HG03442 (cell line): ENCODE measurements around the gene FCSK.
A peak's percentile ranks its signal among the peaks of the same experiment; 100 is the strongest.
"Not testable (repeated sequence)": the region's sequence is repeated elsewhere in the genome, so short reads cannot be mapped to it uniquely, and the experiment has no call there.

ENCODE experiments used
- ATAC-seq: cut with Tn5 transposase; IDR thresholded peaks from one replicate; pipeline ENCODE4 v1.9.1; 2021; ENCODE audit warnings: mild to moderate bottlenecking, moderate library complexity; ENCODE audit not compliant: unreplicated experiment

Gene FCSK

DNA sequence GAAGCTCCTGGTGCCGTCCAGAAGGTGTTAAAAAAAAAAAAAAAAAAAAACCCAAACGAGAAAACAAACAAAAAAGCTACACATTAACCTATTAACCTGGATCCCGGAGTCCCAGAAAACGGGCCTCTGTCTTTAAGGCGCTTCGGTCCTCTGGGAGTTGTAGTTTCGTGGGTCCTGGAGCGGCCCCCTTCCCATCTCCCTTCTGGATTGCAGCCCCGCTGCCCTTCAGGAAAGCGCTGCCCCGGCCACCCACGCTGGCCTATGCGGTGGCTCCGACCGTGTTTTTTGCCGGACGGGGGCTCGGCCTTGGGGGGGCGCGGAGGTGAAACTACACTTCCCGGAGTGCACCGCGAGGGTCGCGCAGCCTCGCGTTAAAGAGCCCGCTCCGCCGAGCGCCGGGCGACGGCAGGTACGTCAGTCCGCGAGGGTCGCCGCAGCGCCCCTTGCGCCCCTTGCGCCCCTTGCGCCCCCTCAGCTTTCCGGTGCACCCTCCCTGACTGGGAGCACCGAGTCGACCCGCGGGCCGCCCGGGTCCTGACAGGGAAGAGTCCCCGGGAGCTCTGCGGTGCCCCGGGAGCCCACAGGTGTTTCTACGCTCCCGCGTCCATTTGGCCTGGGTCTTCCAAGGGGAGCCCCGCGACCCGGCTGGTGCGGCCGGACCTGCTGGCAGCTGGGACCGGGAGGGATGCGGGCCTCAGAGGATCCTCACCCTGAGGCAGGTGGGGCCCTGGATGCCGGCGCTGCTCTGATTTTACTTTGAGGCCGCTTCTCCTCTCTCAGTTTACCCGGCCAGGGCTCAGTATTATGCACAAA lies at the start of gene FCSK:
FCSK (plus strand) TSS at position 374 of the 813 bp plus-strand sequence. CDS start 8,596 bp downstream, outside the sequence.
- ATAC-seq = peak; percentile 82

DNA sequence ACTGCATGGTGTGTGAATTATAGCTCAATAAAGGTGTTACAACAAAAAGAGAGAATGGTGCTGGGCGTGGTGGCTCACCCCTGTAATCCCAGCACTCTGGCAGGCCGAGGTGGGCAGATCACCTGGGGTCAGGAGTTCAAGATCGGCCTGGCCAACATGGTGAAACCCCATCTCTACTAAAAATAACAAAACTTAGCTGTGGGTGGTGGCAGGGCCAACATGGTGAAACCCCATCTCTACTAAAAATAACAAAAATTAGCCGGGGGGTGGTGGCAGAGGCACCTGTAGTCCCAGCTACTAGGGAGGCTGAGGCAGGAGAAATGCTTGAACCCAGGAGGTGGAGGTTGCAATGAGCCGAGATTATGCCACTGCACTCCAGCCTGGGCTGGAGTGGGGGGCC lies 48.3 kb upstream of the FCSK start:
- ATAC-seq = not testable (repeated sequence)

DNA sequence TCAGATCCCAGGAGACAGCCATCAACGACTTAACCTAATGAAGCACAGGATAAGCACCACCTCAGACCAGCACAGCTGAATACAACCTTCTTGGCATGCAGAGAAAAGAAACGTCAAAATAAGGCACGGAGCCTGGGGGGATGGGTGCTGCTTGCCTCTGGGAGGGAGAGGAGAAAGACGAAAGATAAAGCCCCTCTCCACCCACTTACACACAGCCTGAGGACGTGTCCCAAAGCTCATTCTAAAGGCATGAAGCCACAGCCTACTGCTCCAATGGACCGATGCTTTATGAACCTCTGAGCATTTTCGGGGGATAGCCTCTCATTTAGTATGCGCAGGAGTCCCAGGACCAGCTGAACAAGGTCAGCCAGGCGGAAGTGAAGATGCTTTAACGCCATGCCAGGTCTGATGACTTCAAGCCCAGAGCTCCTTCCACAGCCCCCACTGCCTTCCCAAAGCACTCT lies 46.6 kb upstream of the FCSK start:
- no peak for ATAC-seq

DNA sequence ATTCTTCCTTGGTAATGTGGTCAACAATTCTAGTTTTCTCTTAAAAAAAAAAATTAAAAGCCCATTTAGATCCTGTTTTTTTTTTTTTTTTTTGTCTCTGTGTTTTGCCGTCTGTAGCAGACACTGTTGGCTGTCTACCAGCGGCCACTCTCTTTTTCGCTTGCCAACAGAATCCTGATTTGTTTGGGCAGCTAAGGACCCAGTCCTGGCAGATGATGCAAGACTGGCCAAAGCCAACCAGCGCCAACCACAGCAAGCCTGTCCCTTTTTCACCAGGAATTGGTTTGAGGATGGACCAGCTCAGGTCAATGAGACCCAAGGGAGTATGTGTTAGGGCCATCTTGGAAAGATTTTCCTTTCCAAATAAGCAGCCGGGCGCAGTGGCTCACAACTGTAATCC lies 43.7 kb upstream of the FCSK start:
- ATAC-seq = no peak

DNA sequence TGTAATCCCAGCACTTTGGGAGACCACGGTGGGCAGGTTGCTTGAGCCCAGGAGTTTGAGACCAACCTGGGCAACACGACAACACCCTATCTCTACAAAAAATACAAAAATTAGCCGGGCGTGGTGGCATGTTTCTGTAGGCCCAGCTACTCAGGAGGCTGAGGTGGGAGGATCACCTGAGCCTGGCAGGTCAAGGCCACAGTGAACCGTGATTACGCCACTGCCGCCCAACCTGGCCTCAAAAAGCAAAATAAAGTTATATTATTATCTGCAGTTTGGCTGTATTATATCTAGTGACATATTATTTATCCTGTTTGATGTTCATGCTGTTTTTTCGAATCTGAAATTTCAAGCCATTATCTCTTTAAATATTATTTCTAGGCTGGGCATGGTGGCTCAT lies 42.0 kb upstream of the FCSK start:
- no peak for ATAC-seq

DNA sequence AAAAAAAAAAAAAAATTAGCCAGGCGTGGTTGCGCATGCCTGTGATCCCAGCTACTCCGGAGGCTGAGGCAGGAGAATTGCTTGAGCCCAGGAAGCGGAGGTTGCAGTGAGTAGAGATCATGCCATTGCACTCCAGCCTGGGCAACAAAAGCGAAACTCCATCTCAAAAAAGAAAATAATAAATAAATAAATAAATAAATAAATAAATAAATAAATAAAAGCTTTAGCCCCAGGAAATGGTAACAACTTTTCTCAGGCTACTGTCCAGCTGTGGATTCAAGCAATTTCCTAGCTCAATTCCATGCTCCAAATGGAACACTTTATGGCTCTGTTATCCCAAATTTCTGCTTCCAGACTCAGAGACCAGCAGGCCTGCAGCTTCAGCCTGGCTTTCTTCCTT lies 40.8 kb upstream of the FCSK start:
- not testable (repeated sequence) for ATAC-seq

DNA sequence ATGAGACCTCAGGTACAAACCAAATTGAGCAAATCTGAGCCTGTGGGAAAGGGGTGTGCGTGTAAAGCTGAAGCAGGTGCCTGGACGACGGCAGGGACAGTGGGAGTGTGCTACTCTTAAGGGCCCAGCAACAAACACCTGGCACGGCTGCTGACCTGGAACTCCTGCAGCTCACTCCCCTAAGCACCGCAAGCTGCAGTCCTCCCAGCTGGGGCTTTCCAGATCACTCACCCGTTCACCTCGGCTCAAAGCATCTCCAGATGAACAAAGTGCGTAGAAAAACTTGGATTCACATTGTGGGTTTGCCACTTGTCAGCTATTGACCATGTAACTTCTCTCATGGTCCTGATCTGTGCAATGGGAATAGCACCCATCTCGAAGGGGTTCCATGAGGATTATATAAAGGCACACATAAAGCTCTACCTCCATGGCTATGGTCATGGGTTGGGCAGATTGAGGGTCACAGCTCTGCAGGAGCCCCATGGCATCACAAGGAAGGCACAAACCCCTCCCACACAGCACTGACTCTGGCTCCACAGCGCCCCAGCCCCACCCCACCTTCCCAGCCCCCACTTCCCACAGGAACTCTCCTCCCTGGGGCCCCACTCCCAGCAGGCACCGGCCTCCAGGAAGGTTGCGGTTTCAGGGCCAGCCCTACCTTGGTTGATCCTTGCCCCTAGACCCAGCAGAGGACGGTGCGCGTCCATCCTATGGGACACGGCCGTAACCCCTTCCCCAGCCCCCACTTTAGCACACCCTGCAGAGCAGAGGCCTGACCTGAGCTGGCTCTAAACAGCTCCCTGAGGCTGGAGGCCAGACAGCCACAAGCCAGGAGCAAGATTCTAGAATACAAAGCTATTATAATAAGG lies 37.4 kb upstream of the FCSK start:
- ATAC-seq = peak; percentile 85

DNA sequence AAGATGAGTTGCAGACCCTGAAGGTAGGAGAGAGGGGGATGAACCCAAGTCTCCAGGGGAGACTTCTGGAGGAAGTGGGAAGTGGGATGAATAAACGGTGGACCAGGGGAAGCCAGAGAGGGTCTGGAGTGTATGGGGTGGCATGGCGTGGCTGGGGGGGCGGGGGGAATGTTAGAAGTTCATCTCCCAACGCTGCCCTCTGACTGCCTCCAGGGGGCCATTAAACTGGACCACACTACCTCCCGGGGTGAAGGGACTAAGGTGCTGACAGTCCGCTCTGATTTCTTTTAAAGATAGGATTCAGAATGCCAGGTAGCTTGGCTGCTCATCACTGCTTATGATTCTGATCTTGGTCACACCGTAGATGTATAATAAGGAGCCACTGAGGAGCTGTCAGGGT lies 36.7 kb upstream of the FCSK start:
- no peak for ATAC-seq

DNA sequence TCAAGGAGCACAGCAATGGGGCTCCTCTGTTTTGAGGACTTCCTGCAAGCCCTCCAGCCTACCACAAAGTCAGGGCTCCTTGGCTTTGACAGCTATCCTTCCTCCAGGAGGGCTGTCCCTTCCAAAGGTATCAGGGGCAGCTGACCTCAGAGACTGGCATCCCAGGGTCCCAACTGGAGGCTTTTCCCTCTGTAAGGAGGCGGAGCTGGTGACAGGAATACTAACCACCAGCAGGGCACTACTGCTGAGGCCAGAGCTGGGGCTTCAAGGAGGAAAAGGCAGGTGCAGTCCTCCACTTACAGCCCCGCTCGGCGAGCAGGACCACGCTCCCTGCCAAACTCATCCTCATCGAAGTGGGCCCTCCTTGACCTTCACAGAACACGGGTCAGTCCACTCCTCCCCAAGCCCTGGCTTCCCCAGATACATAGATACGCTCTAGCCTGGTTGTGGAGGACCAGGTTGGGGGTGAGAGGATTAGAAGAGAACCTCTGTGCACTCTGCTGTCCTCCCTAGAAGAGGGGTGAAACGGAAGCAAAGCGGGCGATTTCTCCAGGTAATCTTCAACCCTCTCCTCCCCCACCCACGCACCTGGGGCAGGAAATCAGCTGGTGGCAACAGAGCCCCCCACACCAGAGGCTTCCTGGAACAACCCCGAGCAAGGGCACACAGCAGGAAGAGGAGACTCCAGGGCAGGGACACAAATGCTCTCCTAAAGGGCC lies 36.0 kb upstream of the FCSK start:
- ATAC-seq = no peak

DNA sequence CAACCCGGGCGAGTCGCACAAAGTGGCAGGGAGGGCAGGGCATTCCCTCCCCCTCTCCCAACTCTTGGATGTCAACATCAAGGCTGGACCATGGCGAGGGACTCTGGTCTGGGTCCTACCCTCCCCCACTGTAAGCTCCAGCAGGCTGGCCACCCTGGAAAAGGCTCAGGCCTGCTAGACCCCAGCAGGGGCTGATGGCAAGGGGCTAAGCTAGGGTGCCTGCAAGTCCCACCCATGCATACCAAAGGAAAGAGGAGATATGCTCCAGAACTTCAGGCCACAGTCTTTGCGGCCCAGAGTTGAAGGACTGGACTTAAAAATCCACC lies 35.4 kb upstream of the FCSK start:
- no peak for ATAC-seq

DNA sequence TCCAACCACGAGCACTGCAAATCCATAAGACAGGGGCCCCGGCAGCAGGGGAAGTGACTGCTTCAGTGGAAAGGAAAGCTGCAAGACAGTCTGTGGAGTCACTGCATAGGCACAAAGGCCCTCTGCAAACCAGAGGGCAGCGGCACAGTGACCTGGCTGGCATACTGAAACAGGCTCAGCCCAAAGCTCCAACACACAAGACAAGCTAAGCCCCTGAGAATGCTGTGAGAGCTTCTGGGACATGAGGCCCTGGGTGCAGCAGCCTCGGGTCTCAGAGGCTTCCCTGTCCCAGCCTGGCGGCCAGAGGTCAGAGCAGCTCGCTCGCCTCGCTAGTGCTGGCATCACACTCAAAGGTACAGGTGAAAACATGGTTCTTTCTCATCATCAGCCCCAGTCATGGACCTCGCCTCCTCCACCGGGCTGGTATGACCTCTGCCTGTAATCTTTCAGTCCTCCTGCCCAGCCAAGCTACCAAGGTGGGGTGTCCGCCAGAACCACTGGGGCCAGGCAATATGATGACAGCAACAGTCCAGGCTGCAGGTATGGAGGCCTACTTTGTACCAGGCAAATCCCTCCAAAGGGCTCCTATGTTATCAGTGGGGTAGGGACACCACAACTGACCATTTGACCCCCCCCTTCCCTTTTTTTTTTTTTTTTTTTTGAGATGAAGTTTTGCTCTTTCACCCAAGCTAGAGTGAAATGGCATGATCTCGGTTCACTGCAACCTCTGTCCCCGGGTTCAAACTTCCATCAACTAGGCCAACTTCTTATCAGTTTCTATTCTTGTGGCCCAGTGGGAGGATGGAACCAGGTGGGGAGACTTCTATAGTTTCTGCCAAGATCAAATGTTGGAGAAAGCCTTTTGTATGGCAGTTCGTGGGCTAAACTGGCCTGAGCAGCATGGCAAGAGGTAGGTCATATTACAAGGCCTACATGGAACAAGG lies 34.7 kb upstream of the FCSK start:
- ATAC-seq = no peak

DNA sequence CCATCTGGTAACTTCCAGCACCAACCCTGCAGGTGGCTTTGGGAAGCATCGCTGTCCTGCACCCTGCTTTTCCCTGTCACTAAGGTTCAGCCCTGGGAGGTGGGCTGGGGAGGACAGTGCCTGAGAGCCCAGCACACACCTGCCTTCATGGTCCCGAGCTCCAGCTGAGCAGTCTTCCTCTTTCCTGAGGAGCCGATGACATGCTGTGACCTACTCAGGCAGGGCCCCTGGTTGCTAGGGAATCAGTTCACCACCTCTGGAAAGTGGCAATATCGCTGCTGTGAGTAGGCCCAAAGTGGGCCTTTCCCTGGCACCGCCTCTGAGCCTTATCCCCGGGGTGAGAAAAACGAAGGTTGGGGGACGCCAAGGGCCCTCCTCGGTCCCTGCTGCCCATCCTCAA lies 33.4 kb upstream of the FCSK start:
- ATAC-seq = no peak

DNA sequence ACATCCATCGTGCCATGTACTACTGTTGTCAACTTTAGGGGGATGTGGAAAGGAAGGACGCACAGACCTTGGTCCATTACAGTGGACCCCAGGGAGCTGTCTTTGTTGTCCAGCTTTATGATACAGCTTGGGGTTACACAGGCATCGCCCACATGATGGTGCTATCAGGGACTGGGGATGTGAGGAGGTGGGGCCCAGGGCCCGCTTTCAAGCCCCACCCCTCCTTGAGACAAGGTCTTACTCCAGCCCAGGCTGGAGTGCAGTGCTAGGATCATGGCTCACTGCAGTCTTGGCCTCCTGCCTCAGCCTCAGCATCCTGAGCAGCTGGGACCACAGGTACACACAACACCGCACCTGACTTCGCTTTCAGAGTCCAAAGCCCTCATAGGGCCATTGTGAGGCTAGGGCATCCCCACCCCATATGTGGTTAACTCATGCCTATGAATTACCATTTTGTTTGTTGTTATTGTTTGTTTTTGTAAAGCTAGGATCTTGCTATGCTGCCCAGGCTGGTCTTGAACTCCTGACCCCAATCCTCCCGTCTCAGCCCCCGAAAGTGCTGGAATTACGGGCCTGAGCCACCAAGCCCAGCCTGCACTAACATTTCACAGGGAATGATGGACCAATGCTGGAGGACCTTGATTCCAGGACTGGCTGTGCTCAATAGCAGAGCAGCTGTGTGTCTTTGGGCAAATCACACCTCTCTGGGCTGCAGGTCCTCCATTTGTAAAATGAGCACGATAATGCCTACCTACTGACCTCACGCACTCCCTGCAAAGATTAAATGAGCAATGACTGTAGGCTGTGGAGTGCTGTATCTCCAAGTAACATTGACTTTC lies 32.7 kb upstream of the FCSK start:
- no peak for ATAC-seq

DNA sequence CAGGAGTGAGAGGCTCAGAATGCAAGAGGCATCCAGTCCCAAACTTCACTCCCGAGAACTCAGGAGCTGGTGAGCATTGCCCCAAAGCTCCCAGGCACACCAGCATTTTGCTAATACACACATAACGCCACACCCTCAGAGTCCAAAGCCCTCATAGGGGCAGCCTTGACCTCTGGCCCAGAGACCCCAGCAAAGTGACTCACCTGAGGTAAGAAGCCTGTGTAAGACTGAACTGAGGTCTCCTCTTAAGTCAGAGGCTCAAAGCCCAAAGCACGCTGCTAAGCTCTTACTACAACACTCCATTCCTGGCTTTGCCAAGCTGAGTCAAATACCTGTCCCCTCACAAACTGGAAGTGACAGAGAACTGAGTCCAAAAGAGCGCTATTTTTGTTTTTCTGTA lies 31.9 kb upstream of the FCSK start:
- ATAC-seq = no peak

DNA sequence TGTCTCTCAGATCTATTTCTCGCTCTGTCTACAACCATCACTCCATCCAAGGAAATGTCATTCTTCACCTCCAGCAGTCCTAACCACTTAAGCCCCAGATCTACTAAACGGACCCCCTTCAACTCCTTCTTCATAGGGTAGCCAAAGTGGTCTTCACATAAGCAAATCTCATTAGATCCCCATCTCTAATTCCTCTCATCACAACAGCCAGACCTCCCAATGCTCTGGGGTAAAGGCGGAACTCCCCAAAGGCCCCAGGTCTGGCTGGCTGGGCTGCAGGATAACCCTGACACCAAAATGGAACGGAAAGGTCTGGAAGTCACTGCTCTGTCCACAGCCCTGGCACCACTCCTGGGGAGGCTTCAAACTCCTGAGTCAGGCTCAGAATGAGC lies 26.6 kb upstream of the FCSK start:
- ATAC-seq = no peak

DNA sequence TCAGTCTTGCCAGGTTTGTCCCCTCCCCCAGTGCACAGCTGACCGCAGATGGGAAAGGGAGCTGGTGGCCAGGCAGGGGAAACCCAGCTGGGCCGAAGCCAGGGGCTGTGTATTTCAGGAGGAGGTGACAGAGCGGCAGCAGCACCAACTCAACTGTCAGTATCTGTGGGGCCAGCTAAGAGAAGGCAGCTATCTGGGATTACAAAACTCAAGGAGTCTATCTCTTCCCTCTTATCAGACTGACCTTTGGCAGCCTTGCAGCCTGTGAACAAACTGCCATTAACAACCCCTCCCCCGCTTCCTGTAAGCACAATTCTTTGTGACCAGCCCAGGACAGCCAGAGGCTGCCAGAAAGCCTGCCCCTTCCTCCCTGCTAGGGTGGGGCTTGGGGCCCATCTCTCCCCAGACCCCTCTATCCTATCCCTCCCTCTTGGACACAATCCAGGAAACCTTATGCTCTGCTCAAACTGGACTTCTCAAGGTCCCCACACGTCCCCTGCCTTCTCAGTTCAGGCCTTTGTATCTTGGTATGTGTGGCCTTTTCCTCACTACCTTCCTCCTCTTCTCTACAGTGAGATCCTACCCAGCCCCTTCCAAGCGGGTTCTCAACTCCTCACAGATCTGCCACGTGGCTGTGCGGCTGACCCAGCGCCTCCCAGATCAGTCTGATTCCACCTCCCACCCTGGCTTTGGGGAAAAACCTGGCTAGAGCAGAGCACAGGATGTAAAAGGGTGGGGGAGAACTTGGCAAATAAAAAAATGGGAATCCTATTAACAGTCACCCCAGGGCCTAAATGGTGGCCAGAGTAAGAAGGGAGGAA lies 26.0 kb upstream of the FCSK start:
- ATAC-seq = peak; percentile 25

DNA sequence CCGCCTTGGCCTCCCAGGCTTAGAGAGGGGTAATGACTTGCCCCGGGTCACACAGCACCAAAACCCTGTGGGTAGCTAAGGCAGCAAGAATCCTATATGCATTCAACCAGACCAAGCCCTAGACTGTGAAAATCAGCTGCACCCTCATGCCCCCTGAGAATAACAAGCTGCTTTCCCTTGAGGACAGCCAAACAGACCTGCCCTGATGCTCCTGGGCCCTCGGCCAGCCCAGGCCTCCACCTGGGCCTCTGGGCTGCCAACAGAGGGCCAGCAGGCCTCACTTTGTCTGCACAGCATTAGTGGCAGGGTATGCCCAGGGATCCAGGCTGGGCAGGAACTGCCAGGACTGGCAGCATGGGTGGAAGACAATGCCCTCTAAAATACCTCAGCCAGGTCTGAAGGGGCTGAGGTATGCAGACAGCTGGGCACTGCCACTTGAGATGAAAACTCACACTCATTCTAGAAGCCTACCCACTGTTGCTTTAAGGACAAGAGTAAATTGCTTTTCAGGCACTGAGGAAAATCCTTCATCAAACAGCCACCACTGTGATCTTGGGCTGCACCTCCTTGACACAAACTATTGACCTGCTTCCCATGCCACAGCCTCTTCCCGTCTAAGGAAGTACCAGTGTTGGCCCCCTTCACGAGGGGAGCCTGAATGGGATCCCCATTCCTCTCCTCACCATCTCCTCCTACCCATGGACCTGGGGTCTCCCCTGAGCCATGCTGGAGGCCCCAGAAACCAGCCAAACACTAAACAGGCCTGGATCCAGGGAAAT lies 24.3 kb upstream of the FCSK start:
- no peak for ATAC-seq
